ENCODE measurements around the gene GGCT.
"Not testable (repeated sequence)": the region's sequence is repeated elsewhere in the genome, so short reads cannot be mapped to it uniquely, and the experiment has no call there.

Gene GGCT, protein sequence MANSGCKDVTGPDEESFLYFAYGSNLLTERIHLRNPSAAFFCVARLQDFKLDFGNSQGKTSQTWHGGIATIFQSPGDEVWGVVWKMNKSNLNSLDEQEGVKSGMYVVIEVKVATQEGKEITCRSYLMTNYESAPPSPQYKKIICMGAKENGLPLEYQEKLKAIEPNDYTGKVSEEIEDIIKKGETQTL

DNA sequence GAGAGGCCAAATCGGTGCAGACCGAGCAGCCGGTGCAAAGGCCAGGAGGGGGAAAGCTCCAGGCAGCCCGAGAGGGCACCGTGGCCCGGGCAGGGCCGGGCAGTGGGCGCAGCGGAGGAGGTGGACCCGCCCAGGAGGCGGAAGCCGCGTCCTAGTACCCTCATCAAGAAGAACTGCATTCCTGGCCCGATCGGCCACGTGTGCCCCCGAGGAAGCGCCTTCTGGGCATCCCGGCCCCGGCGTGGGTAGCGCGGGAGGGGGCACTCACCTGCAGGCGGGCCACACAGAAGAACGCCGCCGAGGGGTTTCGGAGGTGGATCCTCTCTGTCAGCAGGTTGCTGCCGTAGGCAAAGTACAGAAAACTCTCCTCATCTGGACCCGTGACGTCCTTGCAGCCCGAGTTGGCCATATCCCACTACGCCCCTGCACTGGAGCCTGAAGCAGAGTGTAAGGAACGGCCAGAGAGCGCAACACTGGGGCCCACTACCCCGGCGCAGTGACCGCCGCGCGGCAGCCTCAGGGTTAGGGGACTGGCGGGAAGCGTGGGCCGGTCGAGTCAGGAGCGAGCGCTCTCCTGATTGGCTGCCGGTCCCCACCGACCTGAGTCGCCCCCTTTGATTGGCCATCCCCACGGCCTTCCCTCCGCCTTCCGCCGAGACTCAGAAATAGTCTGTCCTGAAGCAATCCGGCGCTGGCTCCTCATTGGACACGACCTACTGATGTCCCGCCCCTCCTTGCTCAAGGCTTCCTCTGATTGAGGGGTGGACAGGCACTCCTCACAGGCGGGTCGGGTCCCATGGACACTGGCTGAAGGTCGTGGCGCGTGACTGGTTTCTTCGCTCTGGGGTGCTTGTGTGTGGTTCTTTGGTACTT, at the start of gene GGCT:
Gene GGCT (minus strand): TSS at position 529 of the 873 bp plus-strand sequence. CDS start 120 bp downstream, at position 409.
- no peaks in the 10 kb centered on the region for H3K36me3 ChIP-seq (ENCODE audit: control insufficient read depth, insufficient read depth, low read length)
- no peaks in the 10 kb centered on the region for H3K9me3 ChIP-seq (ENCODE audit: control insufficient read depth, low read length)
- peak within 1 kb of the TSS; percentile 33 for H3K4me3 ChIP-seq (ENCODE audit: low read length)
- peak within 1 kb of the TSS; percentile 56 for H3K9ac ChIP-seq (ENCODE audit: low read length)
- H3K4me1 ChIP-seq (ENCODE audit: control insufficient read depth, insufficient read depth, low read length): peaks cover 19% of the 10 kb centered on the region
- no peaks in the 10 kb centered on the region for H3K27me3 ChIP-seq (ENCODE audit: control insufficient read depth, insufficient read depth, low read length)

DNA sequence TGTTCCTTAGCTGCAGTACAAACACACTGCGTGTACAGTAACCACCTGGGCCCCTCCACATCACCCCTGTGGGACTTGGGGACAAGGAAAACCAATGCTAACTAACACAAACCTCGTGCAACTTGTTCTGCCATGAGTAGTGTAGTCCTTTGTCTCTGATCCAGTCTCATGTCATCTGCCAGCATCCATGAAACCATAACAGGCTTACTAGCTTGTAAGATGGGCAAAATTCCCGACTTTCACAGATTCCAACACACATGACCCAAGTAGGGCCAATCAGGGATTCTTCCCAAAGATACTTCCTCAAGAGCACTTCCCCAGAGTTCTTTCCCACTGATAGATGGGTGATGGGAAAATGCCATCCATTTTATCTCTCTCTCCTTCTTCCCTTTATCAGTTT, 48.9 kb upstream of the GGCT start:
- no peaks in the 10 kb centered on the region for H3K36me3 ChIP-seq (ENCODE audit: control insufficient read depth, insufficient read depth, low read length)
- peaks cover 10% of the 10 kb centered on the region for H3K4me1 ChIP-seq (ENCODE audit: control insufficient read depth, insufficient read depth, low read length)
- no peak overlapping the region for H3K4me3 ChIP-seq (ENCODE audit: low read length)
- no peak overlapping the region for H3K9ac ChIP-seq (ENCODE audit: low read length)
- no peaks in the 10 kb centered on the region for H3K27me3 ChIP-seq (ENCODE audit: control insufficient read depth, insufficient read depth, low read length)
- H3K9me3 ChIP-seq (ENCODE audit: control insufficient read depth, low read length): no peaks in the 10 kb centered on the region

DNA sequence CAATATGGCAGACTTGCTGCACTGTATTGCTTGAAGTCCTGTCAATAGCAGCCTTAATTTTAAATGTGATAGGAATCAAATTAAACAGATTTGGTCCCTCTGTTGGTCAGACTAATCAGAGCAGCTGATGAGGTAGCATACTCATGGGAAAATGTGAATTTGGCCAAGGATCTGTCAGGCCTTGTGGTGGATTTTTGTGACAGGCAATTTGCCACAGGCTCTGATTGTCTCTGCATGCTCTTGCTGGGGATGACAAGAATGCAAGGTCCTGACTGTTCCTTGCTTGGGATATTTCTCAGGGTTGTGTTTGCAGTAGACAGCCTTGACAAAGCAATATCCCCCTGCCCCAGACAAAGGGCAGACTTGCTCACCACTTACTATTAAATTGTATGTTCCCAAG, 48.5 kb upstream of the GGCT start:
- no peak overlapping the region for H3K4me3 ChIP-seq (ENCODE audit: low read length)
- no peak overlapping the region for H3K9ac ChIP-seq (ENCODE audit: low read length)
- H3K36me3 ChIP-seq (ENCODE audit: control insufficient read depth, insufficient read depth, low read length): no peaks in the 10 kb centered on the region
- no peaks in the 10 kb centered on the region for H3K9me3 ChIP-seq (ENCODE audit: control insufficient read depth, low read length)
- H3K4me1 ChIP-seq (ENCODE audit: control insufficient read depth, insufficient read depth, low read length): peaks cover 10% of the 10 kb centered on the region
- no peaks in the 10 kb centered on the region for H3K27me3 ChIP-seq (ENCODE audit: control insufficient read depth, insufficient read depth, low read length)

DNA sequence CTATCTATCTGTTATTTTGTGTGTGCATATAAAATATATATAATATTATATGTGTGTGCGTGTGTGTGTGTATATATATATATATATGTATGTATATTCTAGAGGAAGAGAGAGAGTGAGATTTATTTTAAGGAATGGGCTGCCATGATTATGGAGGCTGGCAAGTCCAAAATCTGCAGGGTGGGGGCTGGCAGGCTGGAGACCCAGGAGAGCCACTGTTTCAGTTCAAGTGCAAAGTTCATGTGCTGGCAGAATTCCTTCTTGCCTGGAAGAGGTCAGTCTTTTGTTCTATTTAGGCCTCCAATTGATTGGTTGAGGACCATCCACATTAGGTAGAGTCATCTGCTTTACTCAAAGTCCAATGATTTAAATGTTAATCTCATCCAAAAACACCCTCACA, 47.7 kb upstream of the GGCT start:
- no peaks in the 10 kb centered on the region for H3K9me3 ChIP-seq (ENCODE audit: control insufficient read depth, low read length)
- no peak overlapping the region for H3K9ac ChIP-seq (ENCODE audit: low read length)
- H3K36me3 ChIP-seq (ENCODE audit: control insufficient read depth, insufficient read depth, low read length): no peaks in the 10 kb centered on the region
- no peak overlapping the region for H3K4me3 ChIP-seq (ENCODE audit: low read length)
- peaks cover 10% of the 10 kb centered on the region for H3K4me1 ChIP-seq (ENCODE audit: control insufficient read depth, insufficient read depth, low read length)
- H3K27me3 ChIP-seq (ENCODE audit: control insufficient read depth, insufficient read depth, low read length): no peaks in the 10 kb centered on the region

DNA sequence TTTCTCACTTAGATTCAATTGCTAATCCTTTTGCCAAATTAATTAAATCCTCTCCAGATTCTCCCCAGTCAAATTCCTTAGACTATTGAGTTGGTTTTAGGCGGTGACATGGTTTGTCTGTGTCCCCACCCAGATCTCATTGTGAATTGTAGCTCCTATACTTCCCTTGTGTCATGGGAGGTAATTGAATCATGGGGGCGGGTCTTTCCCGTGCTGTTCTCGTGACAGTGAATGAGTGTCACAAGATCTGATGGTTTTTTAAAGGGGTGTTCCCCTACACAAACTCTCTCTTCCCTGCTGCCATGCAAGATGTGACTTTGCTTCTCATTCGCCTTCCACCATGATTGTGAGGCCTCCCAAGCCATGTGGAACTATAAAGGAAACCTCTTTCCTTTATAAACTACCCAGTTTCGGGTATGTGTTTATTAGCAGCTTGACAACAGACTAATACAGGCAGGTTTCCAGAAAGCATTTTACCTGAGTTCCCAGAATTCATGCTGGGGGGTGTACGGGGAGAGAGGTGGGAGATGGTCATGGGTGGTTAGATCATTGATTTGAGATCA, 45.4 kb upstream of the GGCT start:
- Histone ChIP-seq H3K27me3 (ENCODE audit: control insufficient read depth, insufficient read depth, low read length) (no peaks in the 10 kb centered on the region), H3K36me3 (ENCODE audit: control insufficient read depth, insufficient read depth, low read length) (no peaks in the 10 kb centered on the region), H3K9me3 (ENCODE audit: control insufficient read depth, low read length) (no peaks in the 10 kb centered on the region), H3K4me3 (ENCODE audit: low read length) (no peak overlapping the region), H3K4me1 (ENCODE audit: control insufficient read depth, insufficient read depth, low read length) (peaks cover 10% of the 10 kb centered on the region), H3K9ac (ENCODE audit: low read length) (no peak overlapping the region)

DNA sequence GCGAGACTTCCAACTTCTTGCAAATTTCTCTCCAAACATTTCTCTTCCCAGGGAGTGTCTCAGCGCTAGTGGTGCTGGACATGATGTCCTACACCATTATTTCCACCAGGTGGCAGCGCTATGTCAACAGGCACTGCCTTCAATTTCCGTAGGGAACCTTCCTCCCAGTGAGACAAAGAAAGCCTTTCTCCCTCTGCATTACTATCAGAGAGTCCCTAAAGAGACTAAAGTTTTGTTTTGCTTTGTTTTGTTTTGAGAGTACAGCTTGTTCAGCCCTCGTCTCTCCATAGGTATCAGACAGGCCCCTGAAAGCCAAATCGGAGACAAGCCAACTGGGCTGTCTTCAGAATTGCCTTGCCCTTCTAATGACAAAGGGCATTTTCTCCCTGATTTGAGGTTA, 44.2 kb upstream of the GGCT start:
- Histone ChIP-seq H3K4me1 (ENCODE audit: control insufficient read depth, insufficient read depth, low read length) (peaks cover 10% of the 10 kb centered on the region), H3K9ac (ENCODE audit: low read length) (no peak overlapping the region), H3K4me3 (ENCODE audit: low read length) (no peak overlapping the region), H3K9me3 (ENCODE audit: control insufficient read depth, low read length) (no peaks in the 10 kb centered on the region), H3K36me3 (ENCODE audit: control insufficient read depth, insufficient read depth, low read length) (no peaks in the 10 kb centered on the region), H3K27me3 (ENCODE audit: control insufficient read depth, insufficient read depth, low read length) (no peaks in the 10 kb centered on the region)

DNA sequence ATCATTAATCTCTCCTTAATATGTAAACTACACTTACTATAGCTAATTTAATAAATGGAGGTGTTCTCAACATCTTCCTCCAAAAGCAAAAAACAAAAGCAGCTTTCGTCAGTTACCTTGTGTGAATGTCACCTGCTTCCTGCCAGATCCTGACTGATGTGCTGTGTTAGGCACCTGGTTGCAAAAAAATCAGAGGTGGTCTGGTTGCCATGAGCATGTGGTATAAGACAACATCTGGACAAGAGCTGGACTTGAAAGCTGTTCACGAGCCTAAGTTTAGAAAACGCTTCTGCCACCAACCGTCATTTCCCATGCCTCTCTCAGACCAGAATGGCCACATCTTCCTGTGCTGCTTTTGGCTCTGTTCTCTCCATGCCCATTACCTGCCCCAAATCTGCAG, 42.0 kb upstream of the GGCT start:
- Histone ChIP-seq H3K27me3 (ENCODE audit: control insufficient read depth, insufficient read depth, low read length) (no peaks in the 10 kb centered on the region), H3K4me3 (ENCODE audit: low read length) (no peak overlapping the region), H3K4me1 (ENCODE audit: control insufficient read depth, insufficient read depth, low read length) (peaks cover 10% of the 10 kb centered on the region), H3K9ac (ENCODE audit: low read length) (no peak overlapping the region), H3K9me3 (ENCODE audit: control insufficient read depth, low read length) (no peaks in the 10 kb centered on the region), H3K36me3 (ENCODE audit: control insufficient read depth, insufficient read depth, low read length) (no peaks in the 10 kb centered on the region)

DNA sequence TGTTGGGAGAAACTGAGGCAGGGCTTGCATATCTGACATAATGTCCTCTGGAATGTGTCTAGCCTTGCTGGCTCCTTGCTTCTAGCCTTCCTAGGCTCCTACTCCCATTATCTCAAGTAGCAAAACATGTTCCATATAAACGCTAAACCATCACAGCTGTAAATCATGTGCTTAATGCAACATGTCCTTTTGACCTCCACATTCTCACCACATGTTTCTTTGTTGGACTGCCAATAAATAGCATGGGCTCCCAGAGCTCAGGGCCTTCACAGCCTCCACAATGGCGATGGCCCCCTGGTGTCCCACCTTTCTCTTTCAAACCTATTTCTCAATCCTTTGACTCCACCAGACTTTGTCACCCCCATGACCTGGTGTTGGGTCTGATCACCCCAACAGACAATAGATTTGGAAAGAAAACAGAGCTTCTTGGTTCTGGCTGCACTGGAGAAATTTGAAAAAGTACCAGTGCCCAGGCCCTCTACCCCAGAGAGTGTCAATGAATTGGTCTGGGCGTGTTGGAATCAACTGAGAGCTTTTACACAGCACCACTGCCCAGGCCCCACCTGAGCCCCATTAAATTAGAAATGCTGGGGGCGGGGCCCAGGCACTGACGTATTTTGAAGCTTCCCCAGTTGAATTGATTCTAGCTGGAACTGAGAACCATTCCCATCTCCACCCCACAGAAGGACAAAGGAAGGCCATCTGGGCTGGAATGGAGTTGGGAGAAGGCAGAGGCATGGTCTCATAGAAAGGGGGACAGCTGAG, 41.3 kb upstream of the GGCT start:
- H3K9ac ChIP-seq (ENCODE audit: low read length): no peak overlapping the region
- no peaks in the 10 kb centered on the region for H3K27me3 ChIP-seq (ENCODE audit: control insufficient read depth, insufficient read depth, low read length)
- no peaks in the 10 kb centered on the region for H3K9me3 ChIP-seq (ENCODE audit: control insufficient read depth, low read length)
- peaks cover 5% of the 10 kb centered on the region for H3K4me1 ChIP-seq (ENCODE audit: control insufficient read depth, insufficient read depth, low read length)
- H3K36me3 ChIP-seq (ENCODE audit: control insufficient read depth, insufficient read depth, low read length): no peaks in the 10 kb centered on the region
- no peak overlapping the region for H3K4me3 ChIP-seq (ENCODE audit: low read length)

DNA sequence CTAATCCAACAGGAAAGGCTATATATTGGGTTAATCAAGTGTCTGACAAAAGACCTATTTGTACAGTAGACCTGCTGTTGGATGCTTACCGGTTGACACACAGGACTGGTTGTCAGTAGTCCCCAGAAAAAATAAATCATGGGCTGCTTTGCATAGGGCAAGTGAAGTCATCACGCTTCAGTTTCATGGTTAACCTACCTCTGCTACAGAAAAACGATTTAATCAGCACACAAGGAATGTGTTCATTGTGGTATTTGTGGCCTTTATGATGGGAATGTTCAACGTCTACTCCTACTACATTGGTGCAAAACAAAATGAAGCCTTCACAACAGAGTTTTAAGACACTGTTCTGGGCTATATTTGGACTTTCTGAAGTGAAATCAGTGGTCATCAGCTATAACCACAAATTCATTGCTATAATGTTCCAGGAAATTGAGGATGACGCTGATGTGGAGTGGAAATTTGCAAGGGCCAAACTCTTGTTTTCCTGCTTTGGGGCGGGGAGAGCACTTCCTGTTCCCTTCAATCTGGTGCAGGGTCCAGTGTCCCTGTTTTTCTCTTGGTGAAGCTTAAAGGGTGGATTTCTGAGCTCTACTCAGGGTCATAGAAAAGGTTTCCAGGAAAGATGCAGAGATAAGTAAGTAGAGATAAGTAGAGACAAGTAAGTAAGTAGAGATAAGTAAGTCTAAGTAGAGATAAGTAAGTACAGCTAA, 39.3 kb upstream of the GGCT start:
- Histone ChIP-seq H3K4me1 (ENCODE audit: control insufficient read depth, insufficient read depth, low read length) (no peaks in the 10 kb centered on the region), H3K9ac (ENCODE audit: low read length) (no peak overlapping the region), H3K4me3 (ENCODE audit: low read length) (no peak overlapping the region), H3K27me3 (ENCODE audit: control insufficient read depth, insufficient read depth, low read length) (no peaks in the 10 kb centered on the region), H3K36me3 (ENCODE audit: control insufficient read depth, insufficient read depth, low read length) (no peaks in the 10 kb centered on the region), H3K9me3 (ENCODE audit: control insufficient read depth, low read length) (no peaks in the 10 kb centered on the region)

DNA sequence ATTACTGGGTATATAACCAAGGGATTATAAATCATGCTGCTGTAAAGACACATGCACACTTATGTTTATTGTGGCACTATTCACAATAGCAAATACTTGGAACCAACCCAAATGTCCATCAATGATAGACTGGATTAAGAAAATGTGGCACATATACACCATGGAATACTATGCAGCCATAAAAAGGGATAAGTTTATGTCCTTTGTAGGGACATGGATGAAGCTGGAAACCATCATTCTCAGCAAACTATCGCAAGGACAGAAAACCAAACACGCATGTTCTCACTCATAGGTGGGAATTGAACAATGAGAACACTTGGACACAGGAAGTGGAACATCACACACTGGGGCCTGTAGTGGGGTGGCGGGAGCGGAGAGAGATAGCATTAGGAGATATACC, 38.5 kb upstream of the GGCT start:
- not testable (repeated sequence) for H3K27me3 ChIP-seq (ENCODE audit: control insufficient read depth, insufficient read depth, low read length); H3K9ac ChIP-seq (ENCODE audit: low read length); H3K9me3 ChIP-seq (ENCODE audit: control insufficient read depth, low read length); H3K4me1 ChIP-seq (ENCODE audit: control insufficient read depth, insufficient read depth, low read length); H3K36me3 ChIP-seq (ENCODE audit: control insufficient read depth, insufficient read depth, low read length); H3K4me3 ChIP-seq (ENCODE audit: low read length)

DNA sequence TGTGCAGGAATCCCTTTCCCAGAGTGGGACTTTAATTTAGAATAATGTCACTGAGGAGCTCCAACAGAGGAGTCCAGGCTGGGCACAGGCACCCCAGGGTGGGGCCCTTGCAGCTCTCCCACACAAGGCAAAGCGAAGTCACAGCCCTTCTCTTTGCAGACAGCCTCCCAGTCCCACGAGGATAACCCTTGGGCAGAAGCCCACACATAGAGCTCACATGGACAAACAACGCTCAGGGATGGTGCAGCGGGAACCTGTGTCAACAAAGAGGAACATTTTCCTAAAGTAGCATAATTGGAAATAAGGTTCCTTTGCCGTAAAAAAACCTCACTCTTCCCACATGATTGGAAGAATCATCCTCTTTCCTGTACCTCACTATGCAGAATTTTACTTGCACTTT, 29.3 kb upstream of the GGCT start:
- no peaks in the 10 kb centered on the region for H3K9me3 ChIP-seq (ENCODE audit: control insufficient read depth, low read length)
- no peaks in the 10 kb centered on the region for H3K36me3 ChIP-seq (ENCODE audit: control insufficient read depth, insufficient read depth, low read length)
- H3K4me3 ChIP-seq (ENCODE audit: low read length): no peak overlapping the region
- H3K27me3 ChIP-seq (ENCODE audit: control insufficient read depth, insufficient read depth, low read length): no peaks in the 10 kb centered on the region
- no peak overlapping the region for H3K9ac ChIP-seq (ENCODE audit: low read length)
- H3K4me1 ChIP-seq (ENCODE audit: control insufficient read depth, insufficient read depth, low read length): no peaks in the 10 kb centered on the region
